Activated naive CD8-positive, alpha-beta T cell treated with anti-CD3 and anti-CD28 coated beads, Interleukin-2, amount 50 U/mL, for 24 hours (primary cell): Measurements from ENCODE around the gene OSBPL6.
A peak's percentile ranks its signal among the peaks of the same experiment; 100 is the strongest.
"Not testable (repeated sequence)": the region's sequence is repeated elsewhere in the genome, so short reads cannot be mapped to it uniquely, and the experiment has no call there.

Source experiments
- ATAC-seq: fragments of 150-1000 bp; cut with Tn5 transposase; one replicate; pipeline ENCODE4 v1.10.0; 2021
- DNase-seq: peaks from one replicate; pipeline ENCODE4 v3.0.0; 2021
- H3K27ac Mint-ChIP-seq: one replicate; pipeline ENCODE4 v1.8.0; 2021; ENCODE audit warnings: mild to moderate bottlenecking, mixed read lengths
- H3K27me3 Mint-ChIP-seq: one replicate; pipeline ENCODE4 v1.8.0; 2021; ENCODE audit warnings: mixed read lengths
- H3K36me3 Mint-ChIP-seq: one replicate; pipeline ENCODE4 v1.8.0; 2021; ENCODE audit warnings: low read depth, mixed read lengths
- H3K4me1 Mint-ChIP-seq: one replicate; pipeline ENCODE4 v1.8.0; 2021; ENCODE audit warnings: mixed read lengths
- H3K4me3 Mint-ChIP-seq: one replicate; pipeline ENCODE4 v1.8.0; 2021; ENCODE audit warnings: mild to moderate bottlenecking, moderate library complexity, mixed read lengths
- H3K9me3 Mint-ChIP-seq: one replicate; pipeline ENCODE4 v1.8.0; 2021; ENCODE audit warnings: mixed read lengths

OSBPL6 gene

GRCh38 chr2:178193823-178194599, at the start of gene OSBPL6:
Gene OSBPL6 (plus strand): TSS chr2:178194512. CDS start chr2:178306185, 111,673 bp downstream.
- DNase-seq (peak; percentile 67), ATAC-seq (peak; percentile 91)
- no peaks in the 10 kb centered on the region for H3K36me3 Mint-ChIP-seq
- peaks cover 4% of the 10 kb centered on the region for H3K4me1 Mint-ChIP-seq
- peak within 1 kb of the TSS; percentile 67 for H3K4me3 Mint-ChIP-seq
- no peaks in the 10 kb centered on the region for H3K9me3 Mint-ChIP-seq
- H3K27ac Mint-ChIP-seq = no peak within 1 kb of the TSS
- H3K27me3 Mint-ChIP-seq = peaks cover 59% of the 10 kb centered on the region

GRCh38 chr2:178152033-178152432, 42.3 kb upstream of the OSBPL6 start:
- Mint-ChIP-seq H3K36me3 (no peaks in the 10 kb centered on the region), H3K9me3 (peaks cover 5% of the 10 kb centered on the region), H3K4me1 (no peaks in the 10 kb centered on the region), H3K4me3 (no peak overlapping the region), H3K27me3 (peaks cover 18% of the 10 kb centered on the region), H3K27ac (no peak overlapping the region)
- no peak for ATAC-seq
- no peak for DNase-seq

- no peak for ATAC-seq
- Mint-ChIP-seq H3K27ac (no peak overlapping the region), H3K9me3 (peaks cover 5% of the 10 kb centered on the region), H3K4me1 (no peaks in the 10 kb centered on the region), H3K36me3 (no peaks in the 10 kb centered on the region), H3K27me3 (peaks cover 17% of the 10 kb centered on the region), H3K4me3 (no peak overlapping the region)
- DNase-seq = no peak
These were observed 41.8 kb upstream of the OSBPL6 start for GRCh38 chr2:178152542-178152941.

- H3K9me3 Mint-ChIP-seq = peaks cover 5% of the 10 kb centered on the region
- ATAC-seq (no peak), DNase-seq (no peak)
- no peaks in the 10 kb centered on the region for H3K4me1 Mint-ChIP-seq
- no peak overlapping the region for H3K4me3 Mint-ChIP-seq
- H3K27me3 Mint-ChIP-seq = peaks cover 13% of the 10 kb centered on the region
- no peaks in the 10 kb centered on the region for H3K36me3 Mint-ChIP-seq
- H3K27ac Mint-ChIP-seq = no peak overlapping the region
These were observed 41.3 kb upstream of the OSBPL6 start for GRCh38 chr2:178152977-178153376.

GRCh38 chr2:178153878-178154277, 40.4 kb upstream of the OSBPL6 start:
- not testable (repeated sequence) for H3K4me3 Mint-ChIP-seq, H3K9me3 Mint-ChIP-seq, DNase-seq, H3K27ac Mint-ChIP-seq, H3K4me1 Mint-ChIP-seq, H3K36me3 Mint-ChIP-seq, ATAC-seq
- H3K27me3 Mint-ChIP-seq = peaks cover 16% of the 10 kb centered on the region

- Mint-ChIP-seq H3K9me3 (peaks cover 5% of the 10 kb centered on the region), H3K27me3 (peaks cover 15% of the 10 kb centered on the region), H3K4me3 (no peak overlapping the region), H3K4me1 (no peaks in the 10 kb centered on the region), H3K27ac (no peak overlapping the region), H3K36me3 (no peaks in the 10 kb centered on the region)
- ATAC-seq = no peak
- no peak for DNase-seq
These were observed 38.8 kb upstream of the OSBPL6 start for GRCh38 chr2:178155524-178155923.

- H3K27me3 Mint-ChIP-seq = peaks cover 9% of the 10 kb centered on the region
- peaks cover 5% of the 10 kb centered on the region for H3K9me3 Mint-ChIP-seq
- H3K27ac Mint-ChIP-seq = no peak overlapping the region
- H3K4me1 Mint-ChIP-seq = no peaks in the 10 kb centered on the region
- ATAC-seq (no peak), DNase-seq (no peak)
- no peaks in the 10 kb centered on the region for H3K36me3 Mint-ChIP-seq
- no peak overlapping the region for H3K4me3 Mint-ChIP-seq
These were observed 36.7 kb upstream of the OSBPL6 start for GRCh38 chr2:178157574-178157973.

- Mint-ChIP-seq H3K4me1 (peaks cover 2% of the 10 kb centered on the region), H3K4me3 (no peak overlapping the region), H3K36me3 (no peaks in the 10 kb centered on the region), H3K9me3 (peaks cover 5% of the 10 kb centered on the region), H3K27me3 (peaks cover 10% of the 10 kb centered on the region), H3K27ac (no peak overlapping the region)
- DNase-seq (no peak), ATAC-seq (no peak)
These were observed 34.3 kb upstream of the OSBPL6 start for GRCh38 chr2:178159966-178160365.

GRCh38 chr2:178160601-178161000, 33.7 kb upstream of the OSBPL6 start:
- no peaks in the 10 kb centered on the region for H3K36me3 Mint-ChIP-seq
- ATAC-seq (no peak), DNase-seq (no peak)
- H3K27me3 Mint-ChIP-seq = peaks cover 10% of the 10 kb centered on the region
- H3K4me1 Mint-ChIP-seq = peaks cover 2% of the 10 kb centered on the region
- no peaks in the 10 kb centered on the region for H3K9me3 Mint-ChIP-seq
- H3K4me3 Mint-ChIP-seq = no peak overlapping the region
- H3K27ac Mint-ChIP-seq = no peak overlapping the region

GRCh38 chr2:178163395-178163794, 30.9 kb upstream of the OSBPL6 start:
- Mint-ChIP-seq H3K36me3 (no peaks in the 10 kb centered on the region), H3K4me1 (peaks cover 2% of the 10 kb centered on the region), H3K27ac (no peak overlapping the region), H3K27me3 (peaks cover 10% of the 10 kb centered on the region), H3K9me3 (no peaks in the 10 kb centered on the region), H3K4me3 (no peak overlapping the region)
- DNase-seq (no peak), ATAC-seq (no peak)

GRCh38 chr2:178163911-178164310, 30.4 kb upstream of the OSBPL6 start:
- Mint-ChIP-seq H3K4me1 (peaks cover 2% of the 10 kb centered on the region), H3K36me3 (no peaks in the 10 kb centered on the region), H3K9me3 (no peaks in the 10 kb centered on the region), H3K4me3 (no peak overlapping the region), H3K27me3 (peaks cover 7% of the 10 kb centered on the region), H3K27ac (no peak overlapping the region)
- ATAC-seq (no peak), DNase-seq (no peak)

- no peak for DNase-seq
- H3K27ac Mint-ChIP-seq = no peak overlapping the region
- H3K9me3 Mint-ChIP-seq = peaks cover 4% of the 10 kb centered on the region
- H3K36me3 Mint-ChIP-seq = no peaks in the 10 kb centered on the region
- no peak overlapping the region for H3K4me3 Mint-ChIP-seq
- H3K27me3 Mint-ChIP-seq = peaks cover 22% of the 10 kb centered on the region
- H3K4me1 Mint-ChIP-seq = no peaks in the 10 kb centered on the region
- ATAC-seq = no peak
These were observed 20.7 kb upstream of the OSBPL6 start for GRCh38 chr2:178173657-178174056.

- H3K9me3 Mint-ChIP-seq = peaks cover 4% of the 10 kb centered on the region
- H3K4me3 Mint-ChIP-seq = no peak overlapping the region
- ATAC-seq (no peak), DNase-seq (no peak)
- H3K36me3 Mint-ChIP-seq = no peaks in the 10 kb centered on the region
- no peaks in the 10 kb centered on the region for H3K4me1 Mint-ChIP-seq
- H3K27ac Mint-ChIP-seq = no peak overlapping the region
- peaks cover 13% of the 10 kb centered on the region for H3K27me3 Mint-ChIP-seq
These were observed 17.1 kb upstream of the OSBPL6 start for GRCh38 chr2:178177066-178177679.

- H3K9me3 Mint-ChIP-seq, ATAC-seq, H3K4me1 Mint-ChIP-seq, H3K36me3 Mint-ChIP-seq, H3K27ac Mint-ChIP-seq, H3K4me3 Mint-ChIP-seq, DNase-seq: not testable (repeated sequence)
- peaks cover 11% of the 10 kb centered on the region for H3K27me3 Mint-ChIP-seq
These were observed 13.7 kb upstream of the OSBPL6 start for GRCh38 chr2:178180648-178181047.

- Mint-ChIP-seq H3K9me3 (no peaks in the 10 kb centered on the region), H3K4me1 (no peaks in the 10 kb centered on the region), H3K27me3 (peaks cover 27% of the 10 kb centered on the region), H3K27ac (no peak overlapping the region), H3K36me3 (no peaks in the 10 kb centered on the region), H3K4me3 (no peak overlapping the region)
- ATAC-seq = no peak
- DNase-seq = no peak
These were observed 6.5 kb upstream of the OSBPL6 start for GRCh38 chr2:178187861-178188260.
